HPDE6-E6E7 (cell line): ENCODE measurements around the gene RPS6KA2.

Experiments used
- DNase-seq: peaks from one replicate; pipeline ENCODE4 v3.0.0; 2011; ENCODE audit warnings: missing footprints; ENCODE audit errors: extremely low spot score

The RPS6KA2 gene

DNA sequence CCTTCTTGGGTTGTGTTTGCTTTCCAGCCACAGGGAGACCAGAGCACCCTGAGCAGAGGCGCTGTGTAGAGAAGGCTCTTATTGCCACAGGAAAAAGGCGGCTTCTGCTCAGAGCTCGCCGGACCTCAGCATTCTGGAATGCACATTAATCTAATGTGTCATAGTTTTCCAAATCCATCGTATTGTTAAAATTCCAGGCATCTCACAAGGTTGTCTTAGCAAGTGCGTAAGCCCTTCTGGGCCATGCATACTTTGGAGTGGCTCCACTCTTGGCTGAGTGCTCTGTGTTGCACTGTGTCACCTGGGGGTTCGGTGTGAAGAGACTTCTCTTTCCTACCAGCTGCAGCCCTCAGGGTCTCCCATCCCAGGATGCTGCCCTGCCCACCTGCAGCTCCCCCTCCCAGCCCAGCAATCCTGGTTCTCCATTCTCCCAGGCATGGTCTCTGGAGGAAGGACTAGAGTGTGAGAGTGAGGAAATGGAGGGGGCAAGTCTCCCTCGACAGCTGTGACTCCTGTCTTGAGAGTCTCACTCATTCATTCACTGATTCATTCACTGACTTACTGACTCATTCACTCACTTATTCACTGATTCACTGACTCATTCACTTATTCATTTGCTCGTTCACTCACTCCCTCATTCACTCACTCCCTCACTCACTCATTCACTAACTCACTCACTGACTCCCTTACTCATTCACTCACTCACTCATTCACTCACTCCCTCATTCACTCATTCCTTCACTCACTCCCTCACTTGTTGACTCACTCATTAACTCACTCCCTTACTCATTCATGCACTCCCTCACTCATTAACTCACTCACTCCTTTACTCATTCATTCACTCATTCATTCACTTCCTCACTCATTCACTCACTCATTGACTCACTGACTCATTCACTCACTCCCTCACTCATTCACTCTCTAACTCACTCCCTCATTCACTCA lies 160.6 kb downstream of the RPS6KA2 start:
- no peak for DNase-seq

DNA sequence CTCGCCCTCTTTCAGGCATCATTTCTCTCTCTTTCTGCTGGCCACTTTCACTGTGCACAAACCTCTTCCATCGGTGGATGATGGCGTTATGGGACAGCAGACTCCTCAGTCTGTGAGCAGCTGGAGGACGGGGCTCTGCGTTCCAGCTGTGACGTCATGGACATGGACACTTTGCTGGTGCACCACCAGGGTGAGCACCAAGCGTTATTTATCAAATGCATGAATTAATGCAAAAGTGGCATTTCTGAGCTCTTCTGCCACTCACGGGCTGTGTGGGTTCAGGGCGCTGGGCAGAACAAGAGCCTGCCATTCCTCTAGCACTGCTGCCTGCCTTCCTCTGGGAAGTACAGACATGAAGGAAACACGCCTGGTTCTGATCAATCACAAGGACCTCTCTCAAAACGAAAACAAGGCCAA lies 161.4 kb downstream of the RPS6KA2 start:
- DNase-seq = no peak

DNA sequence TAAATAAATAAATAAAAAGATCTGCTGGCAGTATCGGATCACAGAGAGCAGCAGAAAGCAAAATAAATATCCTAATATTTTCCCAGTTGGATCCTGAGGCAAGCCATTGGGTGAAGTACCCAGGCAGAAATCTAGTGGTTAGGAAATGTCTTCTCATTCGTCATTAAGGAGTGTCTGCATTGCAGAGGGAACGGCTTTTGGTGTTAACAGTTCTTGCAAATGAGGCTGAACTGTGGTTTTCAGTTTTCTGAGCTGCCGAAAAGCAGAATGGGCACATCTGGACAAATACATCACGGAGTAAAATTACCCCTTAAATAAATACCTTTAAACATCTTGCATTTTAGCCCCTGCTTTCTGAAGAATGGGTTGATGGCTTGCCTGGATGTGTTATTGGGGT lies 162.1 kb downstream of the RPS6KA2 start:
- DNase-seq = no peak

DNA sequence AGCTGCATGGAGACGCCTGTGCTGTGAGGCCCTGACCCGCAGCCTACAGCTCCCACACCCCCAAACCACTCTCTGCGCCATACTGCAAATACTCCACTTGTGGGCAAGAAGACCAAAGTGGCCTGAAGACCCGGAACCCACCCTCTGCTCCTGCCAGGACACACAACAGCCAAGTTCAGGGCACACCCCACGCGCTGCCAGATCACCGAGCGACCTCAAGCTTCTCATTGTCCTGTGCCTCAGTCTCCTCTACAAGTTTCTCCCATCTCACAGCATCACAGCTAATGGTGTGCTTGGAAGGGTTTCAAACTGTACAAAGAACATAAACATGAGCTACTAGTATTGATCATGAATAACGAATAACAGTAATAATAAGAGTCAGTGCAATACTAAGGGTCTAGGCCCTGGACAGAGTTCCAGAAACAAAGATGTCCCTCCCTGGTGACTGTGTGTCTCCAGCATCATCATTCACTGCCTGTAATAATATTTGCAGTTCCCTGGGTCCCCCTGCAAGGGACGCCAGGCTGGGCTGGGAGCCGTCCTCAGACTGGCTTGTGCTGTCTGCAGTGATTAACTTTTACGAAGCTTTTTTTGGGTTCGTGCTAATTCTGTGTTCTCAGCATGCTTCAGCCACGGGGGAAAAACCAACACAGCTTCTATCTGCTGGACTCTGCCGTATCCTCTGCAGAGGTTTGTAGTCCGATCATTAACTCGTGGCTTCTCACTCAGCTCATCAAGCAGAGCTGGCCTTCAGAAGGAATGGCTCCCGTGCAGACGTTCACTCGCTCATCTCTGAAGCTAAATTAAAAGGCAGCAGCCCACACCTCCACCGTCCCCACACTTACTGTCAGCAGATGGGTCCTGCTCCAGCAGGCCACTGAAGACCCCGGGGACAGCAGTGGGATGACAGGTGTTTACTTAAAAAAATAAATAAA lies 162.7 kb downstream of the RPS6KA2 start:
- DNase-seq = no peak

DNA sequence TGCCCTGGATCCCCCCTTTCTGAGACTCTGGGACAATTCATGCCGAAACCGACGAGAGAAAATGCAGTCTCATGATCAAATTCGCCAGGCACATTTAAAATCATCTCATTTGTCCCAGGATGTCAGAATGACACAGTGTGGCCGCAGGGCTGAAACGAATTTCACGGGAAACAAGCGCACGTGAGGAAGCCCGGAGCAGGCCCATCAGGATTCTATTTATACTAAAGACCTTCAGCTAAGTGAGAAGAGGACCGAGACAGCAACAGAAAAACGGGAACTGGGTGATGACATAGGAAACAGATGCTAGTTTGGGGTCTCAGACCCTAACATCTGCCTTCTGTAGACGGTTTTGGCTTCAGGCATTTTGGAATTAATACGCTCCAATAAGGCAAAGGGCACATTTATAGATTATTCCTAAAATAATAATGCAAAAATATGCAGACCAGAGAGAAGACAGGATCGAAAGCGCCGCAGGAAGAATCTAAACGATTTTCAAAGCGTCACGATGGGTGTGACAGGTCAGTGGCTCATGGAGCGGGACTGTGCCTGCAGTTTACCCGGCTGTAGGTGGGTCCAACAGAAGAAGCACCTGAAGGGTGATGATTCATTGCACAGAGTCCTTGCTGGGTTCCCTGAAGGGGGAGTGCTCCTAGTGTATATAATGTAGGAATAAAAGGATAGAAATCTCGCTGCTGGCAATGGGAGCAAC lies 163.5 kb downstream of the RPS6KA2 start:
- DNase-seq = no peak

DNA sequence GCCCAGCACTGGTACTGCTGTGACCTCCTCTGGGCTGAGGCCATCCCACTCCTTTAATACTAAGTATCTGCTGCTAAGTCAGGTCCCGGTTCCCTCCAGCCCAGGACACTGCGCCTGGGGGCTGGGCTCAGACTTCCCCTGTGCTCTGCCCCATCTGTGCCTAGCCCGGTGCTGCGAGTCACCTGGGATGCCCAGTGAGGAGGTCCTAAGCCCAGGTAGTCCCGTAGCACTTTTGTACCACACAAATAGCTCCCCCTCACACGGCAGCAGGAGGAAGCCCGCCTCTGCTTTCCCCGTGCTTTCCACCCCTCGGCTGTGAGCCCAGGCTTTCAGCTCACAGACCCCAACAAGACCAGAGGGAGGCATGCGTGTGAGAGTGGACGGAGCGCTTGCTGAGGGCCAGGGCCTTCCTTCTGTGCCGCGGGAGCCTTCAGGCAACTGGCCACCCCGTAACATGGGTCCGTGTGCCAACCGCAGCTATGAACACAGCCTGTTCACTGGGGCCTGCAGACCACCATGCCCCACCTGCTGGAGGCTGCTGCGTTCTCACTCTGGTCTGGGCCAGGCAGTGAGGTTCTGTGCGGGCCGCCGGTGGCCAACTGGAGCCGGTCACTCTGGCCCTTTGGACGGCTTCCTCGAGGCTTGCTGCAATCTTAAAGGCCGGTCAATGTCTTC lies 164.5 kb downstream of the RPS6KA2 start:
- DNase-seq = no peak

DNA sequence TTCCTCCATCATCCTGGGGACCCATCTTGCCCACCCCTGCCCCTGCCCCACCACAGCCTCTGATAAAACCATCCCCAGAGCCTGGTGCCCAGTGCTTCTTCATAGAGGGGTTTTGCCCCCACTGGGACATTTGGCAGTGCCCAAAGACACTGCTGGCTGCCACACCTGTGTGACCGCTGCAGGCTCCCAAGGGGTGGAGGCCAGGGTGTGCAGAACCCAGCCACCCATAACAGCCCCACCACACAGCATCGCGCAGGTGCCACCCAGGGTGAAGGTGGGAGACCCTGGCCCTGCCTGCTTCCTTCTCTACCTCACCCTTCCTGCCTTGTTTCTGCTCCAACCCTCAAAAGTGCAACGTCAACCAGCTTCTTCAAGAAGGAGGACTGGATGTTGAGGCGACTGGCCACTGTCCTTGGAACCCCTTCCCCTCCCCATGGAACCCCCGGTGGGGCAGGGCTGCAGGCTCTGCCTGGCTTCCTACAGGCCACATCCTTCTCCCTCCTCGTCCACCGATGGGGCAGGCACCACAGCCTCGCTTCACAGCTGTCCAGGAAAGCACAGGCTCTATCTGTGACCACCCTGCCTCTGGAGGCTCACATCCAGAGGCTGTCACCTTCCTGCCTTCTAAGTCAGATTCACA lies 165.1 kb downstream of the RPS6KA2 start:
- no peak for DNase-seq

DNA sequence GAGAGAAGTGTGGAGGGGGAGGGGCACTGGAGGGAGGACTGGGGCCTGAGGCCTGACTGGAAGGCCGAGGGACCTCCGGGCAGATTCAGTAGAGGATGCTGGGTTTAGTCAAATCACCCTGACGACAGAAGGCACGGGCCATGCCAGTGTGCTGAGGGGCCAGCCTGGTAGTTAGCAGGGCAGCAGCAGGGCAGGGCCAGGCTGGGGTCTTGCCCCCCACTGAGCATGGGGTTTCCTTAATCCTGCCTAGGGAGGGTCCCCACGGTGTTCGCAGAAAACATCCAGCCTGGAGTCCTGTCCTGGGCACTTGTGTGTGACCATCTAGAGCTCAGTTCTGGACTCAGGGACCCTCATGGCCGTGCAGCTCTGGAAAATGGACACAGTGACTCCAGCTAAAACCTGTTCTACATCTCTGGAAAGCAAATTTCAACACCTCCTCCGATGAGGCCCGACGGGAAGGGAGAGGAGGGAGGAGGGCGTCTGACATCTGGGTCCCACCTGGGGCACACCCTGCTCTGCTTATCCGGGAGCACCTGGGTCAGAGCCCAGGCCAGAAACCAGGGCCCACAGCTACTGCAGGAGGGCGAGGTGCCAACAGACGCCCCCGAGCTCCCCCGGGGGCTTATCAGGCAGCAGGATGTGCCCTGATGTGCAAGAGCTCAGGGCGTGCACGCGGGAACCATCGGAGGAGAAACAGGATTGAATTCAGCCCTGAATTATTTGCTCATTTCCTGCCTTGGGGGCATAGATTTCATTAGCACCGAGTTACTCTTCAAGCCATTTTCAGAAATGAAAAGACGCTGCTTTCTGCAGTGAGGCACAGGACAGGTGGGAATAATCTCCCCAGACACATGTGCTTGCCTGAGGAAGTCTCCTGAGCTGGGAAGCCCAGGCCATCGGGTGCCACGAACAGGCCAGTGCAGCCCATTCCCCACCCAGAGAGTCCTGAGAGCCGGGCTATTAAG lies 166.3 kb downstream of the RPS6KA2 start:
- no peak for DNase-seq

DNA sequence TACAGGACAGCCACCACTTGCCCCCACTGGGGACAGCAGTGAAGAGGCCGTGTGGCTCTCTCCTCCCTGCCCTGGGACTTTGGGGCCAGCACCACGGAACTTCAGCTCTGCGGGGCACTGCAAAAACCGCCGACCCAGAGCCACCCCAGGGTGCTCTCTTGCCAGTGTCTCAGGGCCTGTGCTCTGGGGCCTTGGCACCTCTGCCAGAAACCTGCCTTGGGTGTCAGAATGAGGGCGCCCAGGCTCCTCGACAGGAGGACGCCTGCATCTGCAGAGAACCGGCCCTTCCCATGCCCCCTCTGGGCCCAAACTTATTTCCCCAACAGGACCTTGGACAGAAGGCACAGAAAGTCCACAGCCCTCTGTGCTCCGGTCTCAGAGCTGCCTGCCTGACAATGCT lies 167.1 kb downstream of the RPS6KA2 start:
- no peak for DNase-seq

DNA sequence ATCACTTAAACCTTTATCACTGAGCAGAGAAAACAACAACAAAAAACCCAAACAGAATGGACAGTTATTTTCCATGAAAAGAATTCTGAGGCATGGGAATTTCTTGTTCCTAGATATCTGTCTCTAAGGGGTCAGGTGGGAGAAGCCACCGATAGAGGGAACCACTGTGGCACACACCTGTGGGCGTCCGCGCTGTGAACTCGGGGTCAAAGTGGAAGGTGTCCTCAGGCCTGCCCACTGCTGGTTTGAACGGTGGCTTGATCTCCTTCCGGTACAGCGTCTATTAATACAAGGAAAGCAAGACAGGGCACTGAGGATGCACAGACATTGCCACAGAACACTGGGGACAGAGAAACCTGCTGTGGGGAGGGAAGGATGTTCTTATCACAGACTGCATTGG lies 167.8 kb downstream of the RPS6KA2 start:
- DNase-seq = no peak

DNA sequence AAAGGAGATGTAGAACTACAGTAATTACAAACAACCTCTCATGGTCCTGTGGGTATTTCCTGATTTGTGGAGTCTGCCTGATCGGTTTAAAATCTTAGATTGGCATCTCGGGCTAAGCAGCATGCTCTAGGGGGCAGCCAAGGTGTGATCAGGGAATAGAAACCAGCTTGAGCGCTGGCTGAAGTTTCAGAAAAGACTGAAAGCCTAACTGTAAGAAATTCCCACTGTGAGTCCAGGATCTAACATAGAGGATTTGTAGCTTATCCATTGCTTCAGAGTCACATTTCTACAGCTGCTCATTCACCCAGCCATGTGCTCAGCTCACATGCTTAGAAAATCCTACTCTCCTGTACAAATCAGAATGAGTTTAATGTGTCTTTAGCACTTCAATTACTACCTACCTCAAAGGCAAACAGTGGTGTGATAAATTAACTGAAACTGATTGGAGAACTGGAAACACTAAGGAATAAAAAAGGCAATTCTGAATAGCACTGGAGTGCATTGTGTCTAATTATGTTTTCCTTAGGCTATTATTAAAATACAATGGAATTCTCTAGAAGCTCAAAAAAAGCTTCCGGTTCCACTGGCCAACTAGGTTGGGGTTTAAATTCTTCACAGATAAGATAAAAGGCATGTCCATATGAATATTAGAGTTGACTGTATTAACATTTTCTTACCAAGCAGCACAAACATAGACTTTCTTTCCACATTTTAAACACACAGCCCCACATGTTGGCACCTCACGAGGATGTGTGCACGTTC lies 170.5 kb downstream of the RPS6KA2 start:
- no peak for DNase-seq

DNA sequence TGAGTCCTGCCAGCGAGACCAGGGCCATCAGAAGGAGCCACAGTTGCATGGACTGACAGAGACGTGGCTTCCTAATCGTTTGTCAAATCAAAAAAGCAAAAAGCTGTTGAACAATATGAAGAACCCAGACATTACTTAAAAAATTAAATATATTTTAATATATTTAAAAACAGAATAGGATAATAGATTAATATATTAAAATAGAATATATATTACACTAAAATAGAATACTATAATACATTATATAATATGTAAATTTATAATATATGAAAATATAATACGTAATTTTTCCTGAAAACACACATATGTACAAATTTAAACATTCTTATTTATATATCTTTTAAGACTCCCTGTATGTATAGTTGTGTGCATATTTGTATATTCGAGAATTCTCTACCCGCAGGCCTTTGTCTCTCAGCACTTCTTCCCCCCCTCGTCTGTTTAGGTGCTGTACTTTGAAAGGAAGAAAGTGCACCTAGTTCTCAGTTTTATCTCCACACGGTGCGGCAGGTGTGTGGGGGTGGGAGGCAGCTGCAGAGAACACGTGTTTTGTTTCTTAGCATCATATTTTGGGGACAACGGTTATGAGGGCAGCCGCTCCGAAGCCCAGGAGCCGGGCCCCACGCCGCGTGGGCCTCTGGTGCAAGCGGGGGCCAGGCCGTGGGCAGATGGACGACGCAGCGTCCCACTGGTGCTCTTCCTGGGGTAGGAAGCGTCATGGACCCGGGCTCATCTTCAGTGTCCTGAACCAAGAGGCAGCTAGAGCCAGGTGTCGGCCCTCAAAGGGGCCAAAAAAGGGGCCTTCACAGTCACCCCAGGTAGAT lies 172.1 kb downstream of the RPS6KA2 start:
- no peak for DNase-seq

DNA sequence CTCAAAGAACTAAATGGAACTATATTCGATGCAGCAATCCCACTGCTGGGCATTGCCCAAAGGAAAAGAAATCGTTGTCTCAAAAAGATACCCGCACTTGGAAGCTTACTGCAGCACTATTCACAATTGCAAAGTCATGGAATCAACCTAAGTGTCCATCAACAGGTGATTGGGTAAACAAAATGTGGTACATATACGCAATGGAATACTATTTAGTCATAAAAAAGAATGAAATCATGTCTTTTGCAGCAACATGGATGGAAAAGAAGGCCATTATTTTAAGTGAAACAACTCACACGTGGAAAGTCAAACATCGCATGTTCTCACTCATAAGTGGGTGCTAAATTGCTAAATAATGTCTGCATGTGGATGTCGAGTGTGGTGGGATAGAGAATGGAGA lies 173.4 kb downstream of the RPS6KA2 start:
- DNase-seq = no peak

DNA sequence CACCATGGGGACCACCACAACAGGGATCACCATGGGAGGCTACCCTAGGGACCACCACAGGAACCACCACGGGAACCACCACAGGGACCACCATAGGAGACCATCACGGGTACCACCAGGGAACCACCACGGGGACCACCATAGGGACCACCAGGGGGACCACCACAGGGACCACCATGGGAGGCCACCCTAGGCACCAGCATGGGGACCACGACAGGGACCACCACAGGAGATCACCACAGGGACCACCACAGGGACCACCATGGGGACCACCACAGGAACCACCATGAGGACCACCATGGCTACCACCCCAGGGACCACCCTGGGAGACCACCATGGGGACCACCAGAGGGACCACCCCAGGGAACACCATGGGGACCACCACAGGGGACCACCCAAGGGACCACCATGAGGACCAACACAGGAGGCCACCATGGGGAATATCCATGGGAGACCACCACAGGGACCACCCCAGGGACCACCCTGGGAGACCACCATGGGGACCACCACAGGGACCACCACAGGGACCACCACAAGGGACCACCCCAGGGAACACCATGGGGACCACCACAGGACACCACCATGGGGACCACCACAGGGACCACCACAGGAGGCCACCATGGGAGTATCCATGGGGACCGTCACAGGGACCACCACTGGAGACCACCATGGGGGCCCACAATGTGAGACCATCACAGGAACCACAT lies 176.7 kb downstream of the RPS6KA2 start:
- DNase-seq = no peak

DNA sequence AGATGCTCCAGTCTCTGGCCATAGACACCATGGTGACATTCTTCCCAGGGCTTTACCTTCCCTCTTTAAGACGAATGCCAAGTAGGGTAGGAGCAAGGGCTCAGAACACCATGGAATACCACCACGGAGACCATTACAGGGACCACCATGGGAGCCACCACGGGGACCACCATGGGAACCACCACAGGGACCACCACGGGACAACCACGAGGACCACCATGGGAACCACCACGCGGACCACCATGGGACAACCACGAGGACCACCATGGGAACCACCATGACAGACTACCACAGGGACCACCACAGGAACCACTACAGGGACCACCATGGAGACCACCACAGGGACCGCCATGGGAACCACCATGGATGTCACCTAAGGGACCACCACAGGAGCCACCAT lies 177.4 kb downstream of the RPS6KA2 start:
- no peak for DNase-seq

DNA sequence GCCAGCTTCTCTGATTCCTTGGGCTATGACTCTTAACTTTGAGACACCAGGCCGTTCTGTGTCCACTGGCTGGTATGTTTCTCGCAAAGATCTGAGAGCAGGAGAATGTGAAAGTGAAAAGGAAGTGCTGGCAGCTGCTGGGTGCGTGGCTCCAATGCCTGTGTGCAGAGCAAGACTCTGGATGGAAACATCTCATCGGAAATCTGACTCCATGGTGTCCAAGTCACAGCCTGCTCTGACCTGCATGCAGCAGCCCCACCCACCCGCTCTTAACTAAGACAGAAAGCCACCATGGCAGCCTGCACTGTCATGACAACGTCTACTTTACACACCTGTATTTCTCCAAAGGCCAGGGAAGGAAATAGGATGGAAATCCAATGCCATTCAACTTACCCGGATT lies 178.0 kb downstream of the RPS6KA2 start:
- DNase-seq = no peak

DNA sequence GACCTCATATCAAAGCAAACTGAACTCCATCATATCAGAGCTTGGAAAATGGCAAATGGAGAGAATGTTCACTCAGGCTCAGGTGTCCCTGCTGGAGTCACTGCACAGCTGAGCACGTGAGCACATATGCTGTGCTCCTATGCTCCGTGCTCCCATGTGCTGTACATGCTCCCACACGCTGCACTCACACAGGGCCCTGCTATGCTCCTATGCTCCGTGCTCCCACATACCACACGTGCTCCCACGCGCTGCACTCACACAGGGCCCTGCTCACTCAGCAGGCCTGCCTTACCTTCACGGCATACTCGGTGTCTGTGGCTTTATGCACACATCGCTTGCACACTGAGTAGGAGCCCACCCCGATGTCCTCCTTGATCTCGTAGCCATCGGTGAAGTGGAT lies 178.6 kb downstream of the RPS6KA2 start:
- DNase-seq = no peak
